ENCODE measurements around the gene NSUN5.
"Not testable (repeated sequence)": the region's sequence is repeated elsewhere in the genome, so short reads cannot be mapped to it uniquely, and the experiment has no call there.

The NSUN5 gene

DNA sequence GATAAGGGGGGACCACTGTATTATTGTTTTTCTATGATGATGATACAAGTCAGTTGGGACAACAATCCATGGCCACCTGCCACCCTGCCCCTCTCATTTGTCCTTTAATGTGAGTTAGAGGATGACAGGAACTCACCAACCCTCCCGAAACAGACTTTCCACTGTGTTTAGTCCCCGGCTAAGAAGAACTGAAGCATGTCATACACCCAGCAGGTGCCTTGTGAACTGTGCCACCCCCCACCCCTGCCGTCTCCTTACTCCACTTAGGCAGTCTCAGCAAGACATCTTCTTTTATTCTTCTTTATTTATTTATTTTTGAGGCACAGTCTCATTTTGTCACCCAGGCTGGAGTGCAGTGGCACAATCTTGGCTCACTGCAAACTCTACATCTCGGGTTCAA, 40.8 kb downstream of the NSUN5 start:
- not testable (repeated sequence) for H3K27ac Mint-ChIP-seq; H3K9me3 Mint-ChIP-seq; H3K27me3 Mint-ChIP-seq; DNase-seq; H3K4me1 Mint-ChIP-seq; H3K36me3 Mint-ChIP-seq (ENCODE audit: low read depth); ATAC-seq; H3K4me3 Mint-ChIP-seq

DNA sequence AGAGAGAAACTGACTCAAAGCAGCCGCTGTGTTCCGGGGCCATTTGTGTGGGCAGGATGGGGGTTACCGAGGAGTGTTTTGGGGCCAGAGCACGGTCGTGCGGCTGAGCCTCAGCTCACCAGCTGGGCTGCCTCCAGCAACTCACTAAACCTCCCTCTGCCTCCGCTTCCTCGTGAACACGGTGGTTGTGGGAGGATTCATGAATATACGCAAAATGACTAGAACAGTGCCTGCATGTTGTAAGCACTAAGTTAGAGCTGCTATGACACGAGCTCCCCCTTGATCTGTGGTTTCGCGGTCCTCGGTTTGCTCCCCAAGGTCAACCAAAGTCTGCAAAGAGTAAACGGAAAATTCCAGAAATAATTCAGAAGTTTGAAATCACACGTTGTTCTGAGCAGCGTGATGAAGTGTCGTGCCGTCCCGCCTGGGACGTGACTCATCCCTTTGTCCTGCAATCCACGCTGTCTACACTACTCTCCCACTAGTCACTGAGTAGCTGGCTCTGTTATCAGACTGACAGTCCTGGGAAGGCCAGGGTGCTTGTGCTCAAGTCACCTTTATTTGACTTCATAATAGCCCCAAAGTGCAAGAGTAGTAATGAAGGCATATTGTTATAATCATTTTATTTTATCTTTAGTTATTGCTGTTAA, 41.8 kb downstream of the NSUN5 start:
- not testable (repeated sequence) for H3K27ac Mint-ChIP-seq; H3K36me3 Mint-ChIP-seq (ENCODE audit: low read depth); H3K4me3 Mint-ChIP-seq; DNase-seq; H3K4me1 Mint-ChIP-seq; H3K27me3 Mint-ChIP-seq; H3K9me3 Mint-ChIP-seq
- ATAC-seq: peak; percentile 90

GRCh38 chr7:73262416-73262815, 46.2 kb downstream of the NSUN5 start:
- H3K4me3 Mint-ChIP-seq; H3K36me3 Mint-ChIP-seq (ENCODE audit: low read depth); H3K4me1 Mint-ChIP-seq; H3K27me3 Mint-ChIP-seq; DNase-seq; H3K27ac Mint-ChIP-seq; ATAC-seq; H3K9me3 Mint-ChIP-seq: not testable (repeated sequence)

Measured in activated naive CD8-positive, alpha-beta T cell treated with anti-CD3 and anti-CD28 coated beads, Interleukin-2, amount 50 U/mL, for 24 hours (primary cell).